ENCODE results near the gene NOSTRIN.

DNA sequence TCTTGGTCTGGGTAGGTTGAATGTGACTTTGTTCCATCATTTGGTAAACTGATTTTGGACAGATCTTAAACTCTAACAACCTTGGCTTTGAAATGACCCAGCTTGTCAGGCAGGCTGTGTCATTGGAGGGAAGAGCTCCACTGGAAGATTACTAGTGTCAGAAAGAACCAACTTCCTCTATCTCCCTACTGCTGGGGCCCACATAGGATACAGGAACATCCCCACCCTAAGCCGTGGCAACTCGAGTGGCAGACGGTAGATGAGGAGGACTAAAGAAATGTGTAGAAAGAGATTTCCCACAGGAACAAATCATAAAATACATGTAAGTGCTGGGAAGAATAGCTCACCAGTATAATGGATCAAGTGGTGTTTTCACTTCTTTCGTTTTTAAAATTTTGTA, 94.3 kb downstream of the NOSTRIN start:
- TF ChIP-seq, protein P1, sequence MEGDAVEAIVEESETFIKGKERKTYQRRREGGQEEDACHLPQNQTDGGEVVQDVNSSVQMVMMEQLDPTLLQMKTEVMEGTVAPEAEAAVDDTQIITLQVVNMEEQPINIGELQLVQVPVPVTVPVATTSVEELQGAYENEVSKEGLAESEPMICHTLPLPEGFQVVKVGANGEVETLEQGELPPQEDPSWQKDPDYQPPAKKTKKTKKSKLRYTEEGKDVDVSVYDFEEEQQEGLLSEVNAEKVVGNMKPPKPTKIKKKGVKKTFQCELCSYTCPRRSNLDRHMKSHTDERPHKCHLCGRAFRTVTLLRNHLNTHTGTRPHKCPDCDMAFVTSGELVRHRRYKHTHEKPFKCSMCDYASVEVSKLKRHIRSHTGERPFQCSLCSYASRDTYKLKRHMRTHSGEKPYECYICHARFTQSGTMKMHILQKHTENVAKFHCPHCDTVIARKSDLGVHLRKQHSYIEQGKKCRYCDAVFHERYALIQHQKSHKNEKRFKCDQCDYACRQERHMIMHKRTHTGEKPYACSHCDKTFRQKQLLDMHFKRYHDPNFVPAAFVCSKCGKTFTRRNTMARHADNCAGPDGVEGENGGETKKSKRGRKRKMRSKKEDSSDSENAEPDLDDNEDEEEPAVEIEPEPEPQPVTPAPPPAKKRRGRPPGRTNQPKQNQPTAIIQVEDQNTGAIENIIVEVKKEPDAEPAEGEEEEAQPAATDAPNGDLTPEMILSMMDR (IDR thresholded peaks at IDR 0.05; ENCODE audit: low read depth, low read length, missing input control), result no peak
- TF ChIP-seq TAF1 (conservative IDR thresholded peaks at IDR 0.05) (no peak), JUND (IDR thresholded peaks at IDR 0.05) (no peak), SP1 (IDR thresholded peaks at IDR 0.05) (no peak), RAD21 (IDR thresholded peaks at IDR 0.05) (no peak), YY1 (IDR thresholded peaks at IDR 0.05) (no peak), GABPA (IDR thresholded peaks at IDR 0.05 in 1 of 2, conservative IDR thresholded peaks at IDR 0.05 in 1 of 2) (no peak)
- TF ChIP-seq, protein P2, sequence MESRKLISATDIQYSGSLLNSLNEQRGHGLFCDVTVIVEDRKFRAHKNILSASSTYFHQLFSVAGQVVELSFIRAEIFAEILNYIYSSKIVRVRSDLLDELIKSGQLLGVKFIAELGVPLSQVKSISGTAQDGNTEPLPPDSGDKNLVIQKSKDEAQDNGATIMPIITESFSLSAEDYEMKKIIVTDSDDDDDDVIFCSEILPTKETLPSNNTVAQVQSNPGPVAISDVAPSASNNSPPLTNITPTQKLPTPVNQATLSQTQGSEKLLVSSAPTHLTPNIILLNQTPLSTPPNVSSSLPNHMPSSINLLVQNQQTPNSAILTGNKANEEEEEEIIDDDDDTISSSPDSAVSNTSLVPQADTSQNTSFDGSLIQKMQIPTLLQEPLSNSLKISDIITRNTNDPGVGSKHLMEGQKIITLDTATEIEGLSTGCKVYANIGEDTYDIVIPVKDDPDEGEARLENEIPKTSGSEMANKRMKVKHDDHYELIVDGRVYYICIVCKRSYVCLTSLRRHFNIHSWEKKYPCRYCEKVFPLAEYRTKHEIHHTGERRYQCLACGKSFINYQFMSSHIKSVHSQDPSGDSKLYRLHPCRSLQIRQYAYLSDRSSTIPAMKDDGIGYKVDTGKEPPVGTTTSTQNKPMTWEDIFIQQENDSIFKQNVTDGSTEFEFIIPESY (IDR thresholded peaks at IDR 0.05), result no peak
- TF ChIP-seq, protein P3, sequence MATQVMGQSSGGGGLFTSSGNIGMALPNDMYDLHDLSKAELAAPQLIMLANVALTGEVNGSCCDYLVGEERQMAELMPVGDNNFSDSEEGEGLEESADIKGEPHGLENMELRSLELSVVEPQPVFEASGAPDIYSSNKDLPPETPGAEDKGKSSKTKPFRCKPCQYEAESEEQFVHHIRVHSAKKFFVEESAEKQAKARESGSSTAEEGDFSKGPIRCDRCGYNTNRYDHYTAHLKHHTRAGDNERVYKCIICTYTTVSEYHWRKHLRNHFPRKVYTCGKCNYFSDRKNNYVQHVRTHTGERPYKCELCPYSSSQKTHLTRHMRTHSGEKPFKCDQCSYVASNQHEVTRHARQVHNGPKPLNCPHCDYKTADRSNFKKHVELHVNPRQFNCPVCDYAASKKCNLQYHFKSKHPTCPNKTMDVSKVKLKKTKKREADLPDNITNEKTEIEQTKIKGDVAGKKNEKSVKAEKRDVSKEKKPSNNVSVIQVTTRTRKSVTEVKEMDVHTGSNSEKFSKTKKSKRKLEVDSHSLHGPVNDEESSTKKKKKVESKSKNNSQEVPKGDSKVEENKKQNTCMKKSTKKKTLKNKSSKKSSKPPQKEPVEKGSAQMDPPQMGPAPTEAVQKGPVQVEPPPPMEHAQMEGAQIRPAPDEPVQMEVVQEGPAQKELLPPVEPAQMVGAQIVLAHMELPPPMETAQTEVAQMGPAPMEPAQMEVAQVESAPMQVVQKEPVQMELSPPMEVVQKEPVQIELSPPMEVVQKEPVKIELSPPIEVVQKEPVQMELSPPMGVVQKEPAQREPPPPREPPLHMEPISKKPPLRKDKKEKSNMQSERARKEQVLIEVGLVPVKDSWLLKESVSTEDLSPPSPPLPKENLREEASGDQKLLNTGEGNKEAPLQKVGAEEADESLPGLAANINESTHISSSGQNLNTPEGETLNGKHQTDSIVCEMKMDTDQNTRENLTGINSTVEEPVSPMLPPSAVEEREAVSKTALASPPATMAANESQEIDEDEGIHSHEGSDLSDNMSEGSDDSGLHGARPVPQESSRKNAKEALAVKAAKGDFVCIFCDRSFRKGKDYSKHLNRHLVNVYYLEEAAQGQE (IDR thresholded peaks at IDR 0.05), result no peak

Data from liver (tissue), 3 donors.